ENCODE data around the gene INPP4A.

DNA sequence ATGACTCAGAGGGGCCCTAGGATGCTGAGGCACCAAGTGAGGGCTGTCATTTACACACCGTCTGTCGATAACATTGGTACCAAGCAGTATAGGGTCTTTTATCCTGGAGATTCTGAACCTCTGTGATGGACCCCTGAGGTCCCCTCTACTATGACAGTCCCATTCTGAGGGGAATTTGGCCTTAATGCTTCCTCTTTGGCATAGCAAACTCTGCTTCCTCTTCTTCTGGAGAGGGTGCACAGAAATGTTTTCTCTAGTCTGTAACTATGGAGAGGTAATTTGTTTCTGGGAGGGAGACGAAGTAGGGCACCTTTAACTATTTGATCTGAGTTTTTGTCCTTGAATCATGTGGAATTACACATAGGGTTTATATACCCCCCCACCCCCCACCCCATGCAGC lies 44.8 kb downstream of the INPP4A start:
- TF ChIP-seq POLR2AphosphoS5 (IDR thresholded peaks at IDR 0.05) (no peak), POLR2A (IDR thresholded peaks at IDR 0.05) (no peak), EP300 (IDR thresholded peaks at IDR 0.05) (no peak)
- TF ChIP-seq, protein P1, sequence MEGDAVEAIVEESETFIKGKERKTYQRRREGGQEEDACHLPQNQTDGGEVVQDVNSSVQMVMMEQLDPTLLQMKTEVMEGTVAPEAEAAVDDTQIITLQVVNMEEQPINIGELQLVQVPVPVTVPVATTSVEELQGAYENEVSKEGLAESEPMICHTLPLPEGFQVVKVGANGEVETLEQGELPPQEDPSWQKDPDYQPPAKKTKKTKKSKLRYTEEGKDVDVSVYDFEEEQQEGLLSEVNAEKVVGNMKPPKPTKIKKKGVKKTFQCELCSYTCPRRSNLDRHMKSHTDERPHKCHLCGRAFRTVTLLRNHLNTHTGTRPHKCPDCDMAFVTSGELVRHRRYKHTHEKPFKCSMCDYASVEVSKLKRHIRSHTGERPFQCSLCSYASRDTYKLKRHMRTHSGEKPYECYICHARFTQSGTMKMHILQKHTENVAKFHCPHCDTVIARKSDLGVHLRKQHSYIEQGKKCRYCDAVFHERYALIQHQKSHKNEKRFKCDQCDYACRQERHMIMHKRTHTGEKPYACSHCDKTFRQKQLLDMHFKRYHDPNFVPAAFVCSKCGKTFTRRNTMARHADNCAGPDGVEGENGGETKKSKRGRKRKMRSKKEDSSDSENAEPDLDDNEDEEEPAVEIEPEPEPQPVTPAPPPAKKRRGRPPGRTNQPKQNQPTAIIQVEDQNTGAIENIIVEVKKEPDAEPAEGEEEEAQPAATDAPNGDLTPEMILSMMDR (IDR thresholded peaks at IDR 0.05), result no peak
